Measurements from ENCODE around the gene RHOG. TPM values are rescaled to one million over a fixed set of nuclear protein-coding genes. Genes with fewer than 3 reads are reported as not detected.
"Not testable (repeated sequence)": the region's sequence is repeated elsewhere in the genome, so short reads cannot be mapped to it uniquely, and the experiment has no call there.

The RHOG gene
- polyA plus RNA-seq, 4 donors = 21.9 to 32.7 (median 24.8) TPM

GRCh38 chr11:3834664-3835461 is 5.9 kb downstream of the RHOG start:
- DNase-seq (ENCODE audit: low read depth in 4 of 4, low spot score in 2 of 4) = no peak

- DNase-seq (ENCODE audit: low read depth in 4 of 4, low spot score in 2 of 4) = no peak
Observed at GRCh38 chr11:3834349-3834663, 6.5 kb downstream of the RHOG start.

- no peak for DNase-seq (ENCODE audit: low read depth in 4 of 4, low spot score in 2 of 4)
Observed at GRCh38 chr11:3833449-3833848, 7.3 kb downstream of the RHOG start.

GRCh38 chr11:3832816-3833215 is 7.9 kb downstream of the RHOG start:
- no peak for DNase-seq (ENCODE audit: low read depth in 4 of 4, low spot score in 2 of 4)

- DNase-seq (ENCODE audit: low read depth in 4 of 4, low spot score in 2 of 4) = no peak
Observed at GRCh38 chr11:3831378-3832239, 9.2 kb downstream of the RHOG start.

GRCh38 chr11:3830730-3831129 is 10.0 kb downstream of the RHOG start:
- no peak for DNase-seq (ENCODE audit: low read depth in 4 of 4, low spot score in 2 of 4)

GRCh38 chr11:3830088-3830487 is 10.7 kb downstream of the RHOG start:
- DNase-seq (ENCODE audit: low read depth in 4 of 4, low spot score in 2 of 4) = no peak

GRCh38 chr11:3827434-3828186 is 13.1 kb downstream of the RHOG start:
- DNase-seq (ENCODE audit: low read depth in 4 of 4, low spot score in 2 of 4) = no peak

GRCh38 chr11:3826721-3827120 is 14.0 kb downstream of the RHOG start:
- no peak for DNase-seq (ENCODE audit: low read depth in 4 of 4, low spot score in 2 of 4)

- no peak for DNase-seq (ENCODE audit: low read depth in 4 of 4, low spot score in 2 of 4)
Observed at GRCh38 chr11:3825473-3826154, 15.1 kb downstream of the RHOG start.

- no peak for DNase-seq (ENCODE audit: low read depth in 4 of 4, low spot score in 2 of 4)
Observed at GRCh38 chr11:3824714-3825472, 15.9 kb downstream of the RHOG start.

- no peak for DNase-seq (ENCODE audit: low read depth in 4 of 4, low spot score in 2 of 4)
Observed at GRCh38 chr11:3823762-3824506, 16.8 kb downstream of the RHOG start.

GRCh38 chr11:3823303-3823702 is 17.5 kb downstream of the RHOG start:
- no peak for DNase-seq (ENCODE audit: low read depth in 4 of 4, low spot score in 2 of 4)

GRCh38 chr11:3822312-3822711 is 18.4 kb downstream of the RHOG start:
- no peak for DNase-seq (ENCODE audit: low read depth in 4 of 4, low spot score in 2 of 4)

GRCh38 chr11:3820971-3821370 is 19.8 kb downstream of the RHOG start:
- DNase-seq (ENCODE audit: low read depth in 4 of 4, low spot score in 2 of 4) = no peak

GRCh38 chr11:3817181-3817800 is 23.5 kb downstream of the RHOG start:
- DNase-seq (ENCODE audit: low read depth in 4 of 4, low spot score in 2 of 4) = no peak

GRCh38 chr11:3816673-3817072 is 24.1 kb downstream of the RHOG start:
- DNase-seq (ENCODE audit: low read depth in 4 of 4, low spot score in 2 of 4) = no peak

GRCh38 chr11:3815845-3816244 is 24.9 kb downstream of the RHOG start:
- DNase-seq (ENCODE audit: low read depth in 4 of 4, low spot score in 2 of 4) = no peak

- DNase-seq (ENCODE audit: low read depth in 4 of 4, low spot score in 2 of 4) = not testable (repeated sequence)
Observed at GRCh38 chr11:3814832-3815231, 25.9 kb downstream of the RHOG start.

All from left renal cortex interstitium (tissue), 4 donors.